ENCODE data around the gene SCTR. TPM values are rescaled to one million over a fixed set of nuclear protein-coding genes. Genes with fewer than 3 reads are reported as not detected.

The SCTR gene
- polyA plus RNA-seq, 3 donors = not detected

DNA sequence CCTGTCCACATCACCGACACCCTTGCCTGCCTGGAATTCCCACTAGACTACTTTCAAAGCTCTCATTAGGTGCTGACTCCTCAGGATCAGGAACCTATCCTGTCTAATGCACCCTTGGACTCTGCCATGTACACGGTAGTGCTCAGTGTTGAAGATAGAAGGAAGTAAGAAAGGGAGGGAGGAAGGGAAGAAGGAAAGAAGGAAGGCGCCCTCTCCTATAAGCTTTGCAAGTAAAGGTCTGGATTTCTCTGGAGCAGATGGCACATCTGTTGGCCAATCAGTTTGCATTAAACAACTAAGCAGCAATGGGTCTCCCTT lies 45.3 kb downstream of the SCTR start:
- Histone ChIP-seq H3K79me2 (ENCODE audit: insufficient read depth, low read length) (no peaks in the 10 kb centered on the region), H2AFZ (ENCODE audit: insufficient read depth, low read depth, low read length, poor library complexity, severe bottlenecking) (no peak overlapping the region), H3K4me1 (ENCODE audit: control insufficient read depth in 1 of 2, insufficient read depth in 2 of 2, low read length in 2 of 2) (no peaks in the 10 kb centered on the region), H3K4me2 (replicated peaks; ENCODE audit: extremely low read depth, low read length, poor library complexity, severe bottlenecking) (no peak overlapping the region), H3K9ac (ENCODE audit: insufficient read depth, low read length, poor library complexity, severe bottlenecking) (no peak overlapping the region), H4K20me1 (ENCODE audit: insufficient read depth, low read length) (no peaks in the 10 kb centered on the region), H3K27me3 (ENCODE audit: control insufficient read depth in 2 of 2, insufficient read depth in 2 of 2, low read length in 2 of 2) (no peaks in the 10 kb centered on the region), H3K27ac (ENCODE audit: low read depth in 1 of 2, low read length in 2 of 2) (no peak overlapping the region), H3K9me3 (replicated peaks in 1 of 2; ENCODE audit: control insufficient read depth in 1 of 2, insufficient read depth in 1 of 2, low read length in 2 of 2) (no peaks in the 10 kb centered on the region), H3K4me3 (replicated peaks in 1 of 3; ENCODE audit: low read depth in 2 of 3, low read length in 3 of 3) (no peak overlapping the region), H3K36me3 (replicated peaks in 1 of 2; ENCODE audit: control insufficient read depth in 1 of 2, insufficient read depth in 2 of 2, low read length in 2 of 2) (no peaks in the 10 kb centered on the region)
- no peak for DNase-seq
- Mint-ChIP-seq H3K9me3 (peaks cover 0 to 2% (median 0%) of the 10 kb centered on the region in 7 donors), H3K27ac (no peak overlapping the region), H3K4me1 (peaks cover 10% of the 10 kb centered on the region), H3K36me3 (no peaks in the 10 kb centered on the region), H3K27me3 (ENCODE audit: low read depth in 3 of 3) (peaks cover 0 to 6% (median 4%) of the 10 kb centered on the region in 3 donors), H3K4me3 (no peak overlapping the region)
- intact Hi-C loops (cut with micrococcal nuclease) = no loop called here
- 100% methylated on average over 1 of the region's 3 CpGs for whole genome bisulfite sequencing (ENCODE audit: insufficient coverage)
- TF ChIP-seq, protein P1, sequence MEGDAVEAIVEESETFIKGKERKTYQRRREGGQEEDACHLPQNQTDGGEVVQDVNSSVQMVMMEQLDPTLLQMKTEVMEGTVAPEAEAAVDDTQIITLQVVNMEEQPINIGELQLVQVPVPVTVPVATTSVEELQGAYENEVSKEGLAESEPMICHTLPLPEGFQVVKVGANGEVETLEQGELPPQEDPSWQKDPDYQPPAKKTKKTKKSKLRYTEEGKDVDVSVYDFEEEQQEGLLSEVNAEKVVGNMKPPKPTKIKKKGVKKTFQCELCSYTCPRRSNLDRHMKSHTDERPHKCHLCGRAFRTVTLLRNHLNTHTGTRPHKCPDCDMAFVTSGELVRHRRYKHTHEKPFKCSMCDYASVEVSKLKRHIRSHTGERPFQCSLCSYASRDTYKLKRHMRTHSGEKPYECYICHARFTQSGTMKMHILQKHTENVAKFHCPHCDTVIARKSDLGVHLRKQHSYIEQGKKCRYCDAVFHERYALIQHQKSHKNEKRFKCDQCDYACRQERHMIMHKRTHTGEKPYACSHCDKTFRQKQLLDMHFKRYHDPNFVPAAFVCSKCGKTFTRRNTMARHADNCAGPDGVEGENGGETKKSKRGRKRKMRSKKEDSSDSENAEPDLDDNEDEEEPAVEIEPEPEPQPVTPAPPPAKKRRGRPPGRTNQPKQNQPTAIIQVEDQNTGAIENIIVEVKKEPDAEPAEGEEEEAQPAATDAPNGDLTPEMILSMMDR (IDR thresholded peaks at IDR 0.05) = no peak

DNA sequence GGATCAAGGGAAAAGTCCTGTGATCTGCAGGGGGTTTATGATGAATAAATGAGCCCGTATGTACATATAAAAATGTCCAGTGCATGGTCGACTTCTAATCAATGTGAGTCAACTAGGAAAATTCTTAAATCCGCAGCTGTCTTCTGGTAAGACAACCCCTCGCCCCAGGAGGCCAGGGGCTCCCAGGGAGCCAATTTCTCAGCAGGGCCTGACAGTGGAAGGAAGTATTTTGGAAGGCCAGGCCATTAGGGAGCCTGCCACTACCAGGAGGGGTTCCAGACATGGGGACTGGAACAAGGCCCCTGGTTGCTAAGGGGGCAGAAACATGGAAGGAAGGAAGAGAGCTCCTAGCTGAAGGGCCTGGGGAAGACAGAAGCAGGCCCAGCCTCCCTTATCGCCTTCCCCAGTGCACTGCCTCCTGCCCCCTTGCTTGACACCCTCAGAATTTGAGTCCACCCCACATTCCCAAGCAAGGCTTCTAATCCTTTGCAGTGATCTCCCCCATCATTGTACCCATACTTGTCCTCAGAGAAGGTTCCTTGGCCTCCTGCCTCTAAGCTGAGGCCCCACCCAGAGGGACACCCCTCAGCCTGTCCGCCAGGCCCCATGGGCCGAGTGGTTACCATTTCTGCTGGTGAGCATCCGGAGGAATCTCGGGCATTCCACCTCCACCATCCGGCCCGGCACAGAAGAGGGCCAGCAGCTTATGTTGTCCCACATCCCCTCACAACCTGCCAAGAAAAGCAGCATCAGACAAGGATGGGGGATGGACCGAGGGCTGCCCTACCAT lies 45.9 kb downstream of the SCTR start:
- Mint-ChIP-seq H3K4me1 (peaks cover 9% of the 10 kb centered on the region), H3K36me3 (no peaks in the 10 kb centered on the region), H3K27ac (peak overlapping the region in 1 of 7 donors; percentile 74), H3K9me3 (peaks cover 0 to 2% (median 0%) of the 10 kb centered on the region in 7 donors), H3K27me3 (ENCODE audit: low read depth in 3 of 3) (peaks cover 0 to 5% (median 4%) of the 10 kb centered on the region in 3 donors), H3K4me3 (no peak overlapping the region)
- no peaks in the 10 kb centered on the region for H3K27me3 ChIP-seq (ENCODE audit: control insufficient read depth in 2 of 2, insufficient read depth in 2 of 2, low read length in 2 of 2)
- H3K9ac ChIP-seq (ENCODE audit: insufficient read depth, low read length, poor library complexity, severe bottlenecking) = no peak overlapping the region
- intact Hi-C loops (cut with micrococcal nuclease) = no loop called here
- no peak overlapping the region for H3K4me3 ChIP-seq (replicated peaks in 1 of 3; ENCODE audit: low read depth in 2 of 3, low read length in 3 of 3)
- H4K20me1 ChIP-seq (ENCODE audit: insufficient read depth, low read length) = no peaks in the 10 kb centered on the region
- TF ChIP-seq, protein P1 (IDR thresholded peaks at IDR 0.05) = no peak
- no peak overlapping the region for H2AFZ ChIP-seq (ENCODE audit: insufficient read depth, low read depth, low read length, poor library complexity, severe bottlenecking)
- H3K4me2 ChIP-seq (replicated peaks; ENCODE audit: extremely low read depth, low read length, poor library complexity, severe bottlenecking) = no peak overlapping the region
- no peak overlapping the region for H3K27ac ChIP-seq (ENCODE audit: low read depth in 1 of 2, low read length in 2 of 2)
- no peaks in the 10 kb centered on the region for H3K79me2 ChIP-seq (ENCODE audit: insufficient read depth, low read length)
- H3K4me1 ChIP-seq (ENCODE audit: control insufficient read depth in 1 of 2, insufficient read depth in 2 of 2, low read length in 2 of 2) = no peaks in the 10 kb centered on the region
- H3K36me3 ChIP-seq (replicated peaks in 1 of 2; ENCODE audit: control insufficient read depth in 1 of 2, insufficient read depth in 2 of 2, low read length in 2 of 2) = no peaks in the 10 kb centered on the region
- H3K9me3 ChIP-seq (replicated peaks in 1 of 2; ENCODE audit: control insufficient read depth in 1 of 2, insufficient read depth in 1 of 2, low read length in 2 of 2) = no peaks in the 10 kb centered on the region
- DNase-seq = no peak
- WGBS (ENCODE audit: insufficient coverage) = 93% methylated on average over 10 of the region's 12 CpGs

Data from CD14-positive monocyte (primary cell).